Ectodermal cell (in vitro differentiated cells): ENCODE results near the gene GTSF1L.

ENCODE experiments used
- H3K27ac ChIP-seq: 2 replicates; pipeline ENCODE4 v1.7.0; 2013; ENCODE audit warnings: mild to moderate bottlenecking, low read depth, low read length; ENCODE audit not compliant: insufficient read depth, poor library complexity, severe bottlenecking
- H3K27me3 ChIP-seq: 2 replicates; pipeline ENCODE4 v1.7.0; 2013; ENCODE audit warnings: mild to moderate bottlenecking, low read length; ENCODE audit not compliant: insufficient read depth, control insufficient read depth, poor library complexity, severe bottlenecking
- H3K36me3 ChIP-seq: one replicate; pipeline ENCODE4 v1.7.0; 2013; ENCODE audit warnings: low read length; ENCODE audit not compliant: control insufficient read depth, insufficient read depth
- H3K4me1 ChIP-seq: one replicate; pipeline ENCODE4 v1.7.0; 2013; ENCODE audit warnings: low read length; ENCODE audit not compliant: control insufficient read depth, insufficient read depth
- H3K4me3 ChIP-seq: 2 replicates; pipeline ENCODE4 v1.7.0; 2013; ENCODE audit warnings: low read depth, low read length, control low read depth; ENCODE audit not compliant: insufficient read depth
- H3K9me3 ChIP-seq: 2 replicates; pipeline ENCODE4 v1.7.0; 2013; ENCODE audit warnings: mild to moderate bottlenecking, low read length, moderate library complexity; ENCODE audit not compliant: control insufficient read depth
- WGBS, 2 experiments: methylation state at CpG; one replicate each; pipeline ENCODE4 v1.1.7; 2013; ENCODE audit warnings: missing lambda C conversion rate in 2 of 2; 5-methylcytosine and 5-hydroxymethylcytosine counted together

GTSF1L gene

GRCh38 chr20:43680981-43681380 is 45.8 kb downstream of the GTSF1L start:
- no peak overlapping the region for H3K27ac ChIP-seq

GRCh38 chr20:43676368-43676767 is 50.4 kb downstream of the GTSF1L start:
- Histone ChIP-seq H3K4me1 (no peaks in the 10 kb centered on the region), H3K27ac (no peak overlapping the region), H3K4me3 (no peak overlapping the region), H3K36me3 (peaks cover 5% of the 10 kb centered on the region), H3K9me3 (no peaks in the 10 kb centered on the region), H3K27me3 (no peaks in the 10 kb centered on the region)
- 94 to 95% methylated on average over 5 of the region's 5 CpGs for WGBS, 2 experiments

More at GRCh38 chr20:43680981-43681380, 45.8 kb downstream of the GTSF1L start:
- H3K27me3 ChIP-seq, result no peaks in the 10 kb centered on the region
- peaks cover 10% of the 10 kb centered on the region for H3K36me3 ChIP-seq
- H3K4me3 ChIP-seq, result no peak overlapping the region
- H3K4me1 ChIP-seq, result no peaks in the 10 kb centered on the region
- 92% methylated on average over 7 of the region's 7 CpGs for WGBS, 2 experiments
- no peaks in the 10 kb centered on the region for H3K9me3 ChIP-seq
